Measurements from ENCODE around the gene TNFRSF25.

GRCh38 chr1:6476483-6476882 is 10.5 kb upstream of the TNFRSF25 start:
- TF ChIP-seq CTCF (IDR thresholded peaks at IDR 0.05) (no peak), POLR2A (IDR thresholded peaks at IDR 0.05) (no peak)
